SKM-1 treated with dmso at 0.1 percent for 144 hours (cell line): ENCODE results near the gene MEGF6.
A peak's percentile ranks its signal among the peaks of the same experiment; 100 is the strongest.

Experiments used
- DNase-seq: peaks from one replicate; lab custom pipeline; 2025; ENCODE audit not compliant: unreplicated experiment; lab: John Stamatoyannopoulos, UW

MEGF6 gene

GRCh38 chr1:3460672-3461131, 150.6 kb downstream of the MEGF6 start:
- no peak for DNase-seq

DNA sequence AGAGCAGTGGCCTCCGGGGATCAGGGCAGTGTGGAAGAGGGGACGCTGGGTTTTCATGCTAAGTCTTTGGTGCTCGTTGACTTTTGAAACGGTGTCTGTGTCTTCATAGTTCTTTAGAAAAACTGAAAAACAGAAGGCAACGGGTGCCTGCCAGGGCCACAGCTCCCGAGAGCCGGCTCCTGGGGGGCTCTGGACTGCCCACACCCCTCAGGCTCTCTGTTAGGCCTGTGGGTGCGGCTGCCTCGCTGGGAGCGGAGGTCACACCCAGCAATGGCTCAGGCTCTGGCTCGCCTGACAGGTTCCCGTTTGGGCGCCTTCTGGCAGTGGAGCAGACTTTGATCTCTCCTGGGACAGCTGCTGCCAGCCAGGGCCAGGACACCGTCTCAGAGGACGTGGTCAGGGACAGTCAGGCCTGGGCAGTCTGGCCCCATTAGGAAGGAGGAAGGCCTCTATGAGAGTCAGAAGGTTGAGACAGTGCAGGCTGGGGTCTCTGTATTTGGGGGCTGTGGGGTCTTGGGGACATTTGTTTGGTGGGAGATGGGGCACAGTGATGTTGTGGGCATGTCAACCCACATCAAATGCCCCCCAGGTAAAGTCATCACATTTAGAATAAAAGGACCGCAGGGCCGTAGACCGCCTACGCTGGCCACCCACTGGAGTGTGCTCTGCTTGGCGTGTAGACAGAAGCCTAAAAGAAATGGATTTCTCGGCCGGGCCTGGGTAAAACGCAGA, 151.2 kb downstream of the MEGF6 start:
- DNase-seq: no peak

DNA sequence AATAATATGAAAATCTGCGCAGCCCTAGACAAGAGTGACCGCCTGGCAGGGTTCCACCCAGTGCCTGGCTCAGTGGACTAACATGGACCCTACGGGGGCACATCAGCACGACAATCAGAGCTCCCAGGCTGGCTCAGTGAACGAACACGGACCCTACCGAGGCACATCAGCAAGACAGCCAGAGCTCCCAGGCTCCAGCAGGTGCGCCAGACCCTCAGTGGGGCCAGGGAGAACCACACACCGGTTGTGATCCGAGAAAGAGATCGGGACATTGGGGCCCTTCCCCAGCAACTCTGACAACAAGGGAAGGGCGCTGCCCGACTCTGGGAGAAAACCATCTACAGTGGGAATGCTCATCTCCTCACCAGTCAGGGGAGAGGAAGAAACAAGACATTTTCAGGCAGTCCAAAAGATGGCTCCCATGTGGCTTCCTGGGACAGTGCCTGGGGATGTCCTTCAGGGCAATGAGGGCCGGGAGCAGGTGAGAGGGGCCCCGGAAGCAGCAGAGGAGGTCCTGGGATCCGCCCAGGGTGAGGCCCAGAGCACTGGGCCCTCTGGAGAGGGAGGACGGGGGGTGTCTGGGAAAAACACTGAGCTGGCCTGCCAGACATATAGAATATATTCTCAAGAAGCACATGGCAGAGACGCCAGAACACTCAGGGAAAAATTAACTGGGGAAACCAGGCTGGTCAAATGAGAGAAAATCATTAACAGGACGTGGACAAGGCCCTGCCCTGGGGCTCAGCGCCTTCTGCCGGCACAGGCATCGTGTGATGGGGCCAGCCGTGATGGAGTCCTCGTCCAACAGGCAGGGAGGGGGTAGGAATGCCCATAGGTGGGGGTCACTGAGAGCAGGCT, 152.0 kb downstream of the MEGF6 start:
- DNase-seq: no peak

- no peak for DNase-seq
Measured at GRCh38 chr1:3457910-3458883, 153.1 kb downstream of the MEGF6 start.

GRCh38 chr1:3456964-3457909, 154.1 kb downstream of the MEGF6 start:
- no peak for DNase-seq

DNA sequence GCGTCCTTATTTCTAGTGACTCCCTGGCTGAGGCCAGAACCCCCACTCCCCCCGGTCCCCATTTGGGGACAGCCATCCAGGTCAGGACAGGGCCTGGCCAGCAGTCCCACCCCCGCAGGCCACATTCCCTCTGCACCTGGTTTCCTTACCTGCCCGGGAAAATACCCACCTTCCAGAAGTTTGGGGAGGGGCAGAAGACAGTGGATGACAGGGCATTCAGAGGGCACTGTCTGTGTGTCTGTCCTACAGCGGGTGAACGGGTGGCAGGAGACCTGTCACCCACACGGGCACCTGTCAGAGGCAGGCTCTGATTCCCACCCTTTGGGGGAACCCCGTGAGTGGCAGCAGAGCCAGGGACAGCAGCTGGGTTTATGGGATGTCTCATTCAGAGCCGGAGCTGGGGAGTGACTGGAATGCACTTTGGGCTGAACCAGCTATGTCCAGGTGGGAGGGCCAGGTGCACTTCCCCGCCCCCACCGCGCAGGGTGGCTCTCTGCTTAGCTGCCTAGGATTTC, 154.8 kb downstream of the MEGF6 start:
- DNase-seq: no peak

DNA sequence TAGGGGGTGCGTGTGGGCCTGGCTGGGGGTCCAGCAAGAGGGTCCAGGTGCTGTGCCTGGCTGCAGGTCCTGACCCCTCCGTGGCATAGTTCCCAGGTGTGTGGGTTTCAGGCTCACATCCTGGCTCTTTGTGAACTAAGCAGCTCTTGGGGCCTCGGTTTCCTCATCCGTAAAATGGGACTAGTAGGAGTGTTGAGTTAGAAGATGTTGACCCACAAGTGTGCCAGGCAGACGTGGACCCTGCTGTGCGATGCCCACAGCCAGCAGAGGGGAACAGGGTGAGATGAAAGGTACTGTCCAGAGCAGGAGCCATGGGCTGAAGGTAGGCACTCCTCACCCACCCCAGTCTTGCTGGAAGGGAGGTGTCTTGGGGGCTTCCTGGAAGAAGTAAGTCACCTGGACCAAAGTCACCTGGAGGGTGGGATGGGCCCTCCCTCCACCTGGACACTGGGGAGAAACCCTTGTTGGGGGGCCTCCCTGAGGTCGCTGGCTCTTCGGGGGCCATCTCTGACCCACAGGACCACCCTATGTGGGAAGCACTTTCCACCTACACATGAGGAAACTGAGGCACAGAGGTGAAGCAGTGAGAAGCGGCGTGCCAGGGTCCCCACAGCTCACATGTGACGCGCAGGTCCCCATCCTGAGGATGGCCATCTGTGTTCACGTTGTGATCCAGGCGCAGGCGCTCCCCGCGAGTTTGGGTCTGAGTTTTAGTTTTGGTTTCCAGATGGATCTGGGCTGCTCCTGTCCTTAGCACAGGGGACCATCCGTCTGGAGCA, 155.4 kb downstream of the MEGF6 start:
- DNase-seq: no peak

DNA sequence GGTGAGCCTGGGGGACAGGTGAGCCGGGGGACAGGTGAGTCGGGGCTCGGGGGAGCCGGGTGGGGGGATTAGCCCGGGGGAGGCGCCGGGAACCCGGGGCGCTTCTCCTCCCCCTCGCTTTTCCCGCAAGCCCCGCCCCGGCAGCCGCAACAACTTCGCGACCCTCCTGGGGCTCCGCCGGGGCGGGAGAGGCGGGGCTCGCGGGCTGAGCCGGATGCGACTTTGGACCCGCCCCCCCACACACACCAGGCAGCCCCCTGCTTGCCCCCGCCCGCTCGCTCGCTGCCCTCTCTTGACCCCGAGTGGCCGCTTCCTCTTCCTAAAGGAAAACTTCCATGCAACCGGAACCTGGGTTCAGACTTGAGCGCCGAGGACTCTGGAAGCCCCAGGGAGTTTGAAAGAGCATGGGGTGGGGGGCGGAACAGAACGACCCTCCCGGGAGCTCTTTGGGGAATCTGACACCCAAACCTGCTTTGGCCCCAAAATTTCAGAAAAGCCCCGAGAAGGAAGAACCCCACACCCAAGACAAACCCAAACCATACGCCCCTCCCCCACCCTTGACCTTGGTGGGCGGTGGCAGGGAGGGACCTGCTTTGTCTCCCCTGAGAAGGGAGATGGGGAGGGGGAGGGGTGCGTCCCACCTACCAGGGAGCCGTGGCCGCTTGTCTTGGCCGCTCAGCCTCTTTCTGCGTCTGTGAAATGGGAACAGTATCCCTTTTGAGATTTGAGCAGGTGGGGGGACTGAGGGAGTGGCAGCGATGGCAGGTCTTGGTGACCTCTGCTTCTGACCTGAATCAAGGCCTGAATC, 156.3 kb downstream of the MEGF6 start:
- peak; percentile 27 for DNase-seq

GRCh38 chr1:3453891-3454810, 157.2 kb downstream of the MEGF6 start, which contains the start of gene ARHGEF16:
ARHGEF16 (plus strand) TSS chr1:3454665; CDS start chr1:3463085, 8,420 bp downstream.
- DNase-seq: peak; percentile 61

DNA sequence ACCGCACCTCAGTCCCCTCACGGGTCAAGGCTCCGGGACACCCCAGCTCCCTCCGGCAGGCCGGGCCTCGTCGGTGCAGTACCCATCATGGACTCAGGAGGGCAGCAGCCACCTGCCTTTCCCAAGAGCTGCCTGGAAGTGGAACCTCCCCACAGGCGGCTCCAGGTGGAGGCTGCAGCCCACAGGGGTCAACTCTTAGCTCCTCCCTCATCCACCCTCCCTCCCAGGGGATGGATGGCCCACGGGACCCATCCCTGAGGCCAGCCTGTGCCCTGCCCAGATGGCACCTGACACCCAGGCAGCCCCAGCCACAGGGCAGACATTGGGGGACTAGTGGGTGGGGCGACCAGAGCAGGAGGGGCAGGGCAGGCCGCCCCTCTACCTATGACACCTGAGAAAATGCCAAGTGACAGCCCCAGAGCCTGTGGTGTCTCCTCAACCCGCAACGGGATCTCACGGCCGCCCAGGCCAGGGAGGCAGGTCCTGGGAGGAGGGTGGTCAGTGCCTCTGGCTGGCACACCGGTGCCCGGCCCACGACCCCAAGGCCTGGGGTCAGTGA, 158.0 kb downstream of the MEGF6 start:
- DNase-seq: peak; percentile 57

- no peak for DNase-seq
Measured at GRCh38 chr1:3452866-3453175, 158.5 kb downstream of the MEGF6 start.

DNA sequence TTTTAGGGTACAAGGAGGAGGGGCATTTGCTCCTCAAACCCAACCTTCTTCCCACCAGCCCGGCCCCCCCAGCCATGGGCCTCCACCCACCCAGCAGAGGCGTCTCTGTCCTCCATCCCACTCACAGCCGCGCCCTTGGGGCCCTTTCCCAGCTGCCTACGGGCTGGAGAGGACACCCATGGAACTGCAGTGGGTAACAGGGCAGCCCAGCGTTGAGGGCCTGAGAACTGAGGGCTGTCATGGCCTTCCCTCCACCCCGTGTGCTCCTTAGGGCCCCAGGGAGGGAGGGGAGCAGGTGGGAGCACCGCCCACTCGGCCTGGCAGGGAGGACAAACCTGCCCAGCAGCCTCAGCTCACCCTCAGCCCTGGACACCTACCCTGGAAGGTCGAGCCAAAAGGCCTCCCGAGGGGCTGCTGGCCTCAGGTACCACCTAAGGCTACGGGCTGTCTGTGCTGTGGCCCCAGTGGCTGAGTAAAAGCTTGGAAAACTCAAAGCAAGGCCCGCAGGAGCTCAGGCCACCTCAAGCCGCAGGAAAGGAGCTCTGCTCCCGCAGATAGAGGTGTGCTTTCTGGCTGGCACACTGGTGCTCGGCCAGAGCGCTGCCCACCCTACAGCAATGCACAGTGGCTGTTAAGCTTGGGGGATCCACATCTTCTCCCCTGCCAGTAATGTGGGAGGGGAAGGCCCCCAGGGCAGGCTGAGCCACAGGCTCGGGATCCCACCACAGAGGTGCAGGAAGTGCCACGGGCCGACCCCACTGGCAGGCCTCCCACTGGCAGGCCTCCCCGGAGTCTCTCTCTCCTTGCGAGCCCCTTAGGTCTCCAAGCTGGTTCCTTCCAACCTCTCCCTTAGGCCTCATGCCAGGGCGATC, 159.1 kb downstream of the MEGF6 start:
- DNase-seq: no peak

DNA sequence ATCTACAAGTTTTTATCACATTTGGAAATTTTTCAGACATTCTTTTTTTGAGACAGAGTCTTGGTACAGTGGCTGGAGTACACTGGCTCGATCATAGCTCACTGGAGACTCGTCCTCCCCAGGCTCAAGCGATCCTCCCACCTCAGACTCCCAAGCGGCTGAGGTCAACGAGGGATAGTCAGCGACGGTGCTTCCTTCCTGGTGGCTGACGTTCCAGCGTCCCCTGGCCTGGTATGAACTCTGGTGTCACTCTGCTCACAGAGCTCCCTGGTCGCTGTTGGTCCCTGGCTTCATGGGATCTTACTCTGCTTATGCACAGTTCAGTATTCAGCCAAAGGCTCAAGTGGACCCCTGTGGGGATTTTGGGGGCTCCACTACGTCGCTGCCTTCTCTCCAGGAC, 160.3 kb downstream of the MEGF6 start:
- no peak for DNase-seq

DNA sequence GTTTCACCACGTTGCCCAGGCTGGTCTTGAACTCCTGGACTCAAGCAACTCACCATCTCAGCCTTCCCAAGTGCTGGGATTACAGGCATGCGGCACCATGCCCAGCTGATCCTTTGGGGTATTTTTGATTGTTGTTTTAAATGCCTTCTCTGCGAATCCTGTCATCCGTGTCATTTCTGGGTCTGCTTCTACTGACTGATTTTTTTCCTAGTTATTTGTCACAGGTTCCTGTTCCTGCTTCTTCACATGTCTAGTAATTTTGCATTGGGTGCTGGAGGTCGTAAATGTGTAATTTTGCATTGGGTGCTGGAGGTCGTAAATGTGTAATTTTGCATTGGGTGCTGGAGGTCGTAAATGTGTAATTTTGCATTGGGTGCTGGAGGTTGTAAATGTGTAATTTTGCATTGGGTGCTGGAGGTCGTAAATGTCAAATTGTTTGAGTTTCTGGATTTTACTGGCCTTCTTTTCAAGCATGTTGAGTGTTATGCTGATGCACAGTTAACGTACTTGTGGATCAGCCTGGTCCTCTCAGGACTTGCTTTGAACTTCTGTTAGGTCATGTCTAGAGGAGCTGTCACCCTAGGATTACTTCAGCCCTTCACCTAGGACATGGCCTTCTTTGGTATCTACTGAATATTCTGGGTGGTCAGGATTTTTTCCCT, 161.0 kb downstream of the MEGF6 start:
- no peak for DNase-seq

- DNase-seq: no peak
Measured at GRCh38 chr1:3444736-3445135, 166.6 kb downstream of the MEGF6 start.
